Astrocyte (in vitro differentiated cells and primary cell): ENCODE results near the gene CRACDL.

Experiments used
- EZH2 ChIP-seq: IDR thresholded peaks from 2 replicates; pipeline ENCODE4 v1.6.1; 2012; ENCODE audit warnings: mild to moderate bottlenecking, low read length, inconsistent platforms; ENCODE audit not compliant: insufficient read depth
- TF ChIP-seq, protein P1 (sequence below): IDR thresholded peaks from 2 replicates; pipeline ENCODE4 v1.5.1; 2011; ENCODE audit warnings: low read depth, mild to moderate bottlenecking, inconsistent platforms, low read length, moderate library complexity; ENCODE audit not compliant: insufficient read depth

- TF ChIP-seq, protein P1, sequence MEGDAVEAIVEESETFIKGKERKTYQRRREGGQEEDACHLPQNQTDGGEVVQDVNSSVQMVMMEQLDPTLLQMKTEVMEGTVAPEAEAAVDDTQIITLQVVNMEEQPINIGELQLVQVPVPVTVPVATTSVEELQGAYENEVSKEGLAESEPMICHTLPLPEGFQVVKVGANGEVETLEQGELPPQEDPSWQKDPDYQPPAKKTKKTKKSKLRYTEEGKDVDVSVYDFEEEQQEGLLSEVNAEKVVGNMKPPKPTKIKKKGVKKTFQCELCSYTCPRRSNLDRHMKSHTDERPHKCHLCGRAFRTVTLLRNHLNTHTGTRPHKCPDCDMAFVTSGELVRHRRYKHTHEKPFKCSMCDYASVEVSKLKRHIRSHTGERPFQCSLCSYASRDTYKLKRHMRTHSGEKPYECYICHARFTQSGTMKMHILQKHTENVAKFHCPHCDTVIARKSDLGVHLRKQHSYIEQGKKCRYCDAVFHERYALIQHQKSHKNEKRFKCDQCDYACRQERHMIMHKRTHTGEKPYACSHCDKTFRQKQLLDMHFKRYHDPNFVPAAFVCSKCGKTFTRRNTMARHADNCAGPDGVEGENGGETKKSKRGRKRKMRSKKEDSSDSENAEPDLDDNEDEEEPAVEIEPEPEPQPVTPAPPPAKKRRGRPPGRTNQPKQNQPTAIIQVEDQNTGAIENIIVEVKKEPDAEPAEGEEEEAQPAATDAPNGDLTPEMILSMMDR: no peak
- TF ChIP-seq EZH2: no peak
Measured at GRCh38 chr2:98928242-98928641, 7.8 kb downstream of the CRACDL start.
